H1 (cell line): Measurements from ENCODE around the gene AKR1B15. TPM values are rescaled to one million over a fixed set of nuclear protein-coding genes. Genes with fewer than 3 reads are reported as not detected.

Experiments
- CTCF ChIA-PET: fragments of 300-600 bp; sonication (Branson Sonifier 250); formaldehyde crosslinking; loops from one replicate; lab custom pipeline; 2021; ENCODE audit not compliant: partially characterized antibody; lab: Charles Lee
- POLR2A ChIA-PET: fragments of 300-600 bp; sonication (Branson Sonifier 250); formaldehyde crosslinking; loops from one replicate; lab custom pipeline; 2021; ENCODE audit warnings: inconsistent platforms; ENCODE audit not compliant: partially characterized antibody; lab: Charles Lee
- DNase-seq, 2 experiments: peaks; one replicate each; pipeline versions ENCODE4 v3.0.0 to v3.0.0-alpha.2; 2010 to 2022; ENCODE audit warnings: low spot score in 2 of 2, low read depth in 1 of 2, mixed read lengths in 1 of 2
- FAIRE-seq: peaks from 2 replicates; lab custom pipeline; 2011; peaks lifted over from hg19 to GRCh38; lab: Jason Lieb, UNC
- H2AFZ ChIP-seq: 2 replicates; pipeline ENCODE4 v1.8.1; 2012; ENCODE audit warnings: low read length, inconsistent platforms
- H2AK5ac ChIP-seq: 2 replicates; pipeline ENCODE4 v1.6.1; 2013; ENCODE audit warnings: low read depth, low read length
- H2BK120ac ChIP-seq: replicated peaks from 2 replicates; pipeline ENCODE3; 2013; ENCODE audit warnings: low read depth, low read length, inconsistent platforms
- H2BK12ac ChIP-seq: 2 replicates; pipeline ENCODE4 v1.6.1; 2013; ENCODE audit warnings: low read depth, low read length
- H2BK15ac ChIP-seq: 2 replicates; pipeline ENCODE4 v1.6.1; 2013; ENCODE audit warnings: low read length
- H2BK20ac ChIP-seq: 2 replicates; pipeline ENCODE4 v1.6.1; 2013; ENCODE audit warnings: low read length
- H2BK5ac ChIP-seq: 2 replicates; pipeline ENCODE4 v1.6.1; 2013; ENCODE audit warnings: low read depth, low read length
- H3K14ac ChIP-seq: 2 replicates; pipeline ENCODE4 v1.6.1; 2013; ENCODE audit warnings: inconsistent platforms; ENCODE audit not compliant: insufficient read length
- H3K18ac ChIP-seq: 2 replicates; pipeline ENCODE4 v1.6.1; 2013; ENCODE audit warnings: low read length; ENCODE audit errors: extremely low read depth
- H3K23ac ChIP-seq: 2 replicates; pipeline ENCODE4 v1.6.1; 2013; ENCODE audit warnings: inconsistent platforms; ENCODE audit not compliant: insufficient read length
- H3K23me2 ChIP-seq: 2 replicates; pipeline ENCODE4 v1.6.1; 2013; ENCODE audit warnings: low read depth, low read length
- H3K27ac ChIP-seq: 2 replicates; pipeline ENCODE4 v1.6.1; 2011; ENCODE audit warnings: low read depth, low read length, inconsistent platforms
- H3K27me3 ChIP-seq, 4 experiments: replicated peaks in 1 of 4; 1 replicate in 1 of 4; 2 replicates in 3 of 4; pipeline versions ENCODE4 v1.6.1 to v1.8.1; 2011 to 2013; ENCODE audit warnings: low read length in 3 of 4, mild to moderate bottlenecking in 3 of 4, inconsistent platforms in 2 of 4, mixed read lengths in 2 of 4, moderate library complexity in 1 of 4; ENCODE audit not compliant: control insufficient read depth in 3 of 4, insufficient read depth in 3 of 4; ENCODE audit errors: extremely low read depth in 1 of 4
- H3K36me3 ChIP-seq, 4 experiments: 2 replicates each; pipeline versions ENCODE4 v1.6.1 to v1.8.1; 2011 to 2013; ENCODE audit warnings: mild to moderate bottlenecking in 4 of 4, low read length in 3 of 4, moderate library complexity in 2 of 4, control low read depth in 1 of 4, inconsistent platforms in 1 of 4; ENCODE audit not compliant: insufficient read depth in 4 of 4, control insufficient read depth in 2 of 4
- H3K4ac ChIP-seq: replicated peaks from 2 replicates; pipeline ENCODE3; 2013; ENCODE audit warnings: low read length, low read depth, mixed read lengths, inconsistent platforms; ENCODE audit not compliant: insufficient read length
- H3K4me1 ChIP-seq, 4 experiments: replicated peaks in 1 of 4; 1 replicate in 1 of 4; 2 replicates in 3 of 4; pipeline versions ENCODE4 v1.6.1 to v1.8.1; 2011 to 2013; ENCODE audit warnings: low read length in 3 of 4, inconsistent platforms in 2 of 4, mixed read lengths in 1 of 4; ENCODE audit not compliant: insufficient read depth in 4 of 4, control insufficient read depth in 3 of 4
- H3K4me2 ChIP-seq, 2 experiments: 2 replicates each; pipeline versions ENCODE4 v1.6.1 to v1.8.1; 2011 to 2013; ENCODE audit warnings: low read depth in 2 of 2, low read length in 2 of 2, control low read depth in 1 of 2, inconsistent platforms in 1 of 2, mild to moderate bottlenecking in 1 of 2; ENCODE audit not compliant: insufficient read depth in 1 of 2
- H3K4me3 ChIP-seq, 4 experiments: fragments of 200-600, 300-600 bp in 1 of 4; sonication (generic), shearing (Covaris generic), sonication (Bioruptor Twin) in 1 of 4; 2 replicates each; pipeline versions ENCODE4 v1.5.1 to v1.8.1; 2011 to 2016; ENCODE audit warnings: low read length in 4 of 4, low read depth in 3 of 4, control low read depth in 2 of 4, inconsistent platforms in 2 of 4, mild to moderate bottlenecking in 2 of 4, mixed read lengths in 1 of 4, moderate library complexity in 1 of 4; ENCODE audit not compliant: insufficient read depth in 2 of 4; ENCODE audit errors: extremely low read depth in 1 of 4
- H3K56ac ChIP-seq: replicated peaks from 2 replicates; pipeline ENCODE3; 2013; ENCODE audit warnings: low read depth, mild to moderate bottlenecking, mixed read lengths, low read length, inconsistent platforms; ENCODE audit not compliant: insufficient read length
- H3K79me1 ChIP-seq: 2 replicates; pipeline ENCODE4 v1.6.1; 2013; ENCODE audit warnings: low read depth, low read length, control low read depth
- H3K79me2 ChIP-seq, 2 experiments: 2 replicates each; pipeline versions ENCODE4 v1.6.1 to v1.8.1; 2012 to 2013; ENCODE audit warnings: low read length in 2 of 2, mild to moderate bottlenecking in 2 of 2, inconsistent platforms in 1 of 2; ENCODE audit not compliant: insufficient read depth in 2 of 2, control insufficient read depth in 1 of 2
- H3K9ac ChIP-seq, 4 experiments: replicated peaks in 1 of 4; 1 replicate in 1 of 4; 2 replicates in 3 of 4; pipeline versions ENCODE4 v1.6.1 to v1.8.1; 2011 to 2013; ENCODE audit warnings: low read depth in 3 of 4, low read length in 3 of 4, control low read depth in 2 of 4, mild to moderate bottlenecking in 2 of 4, moderate library complexity in 2 of 4, inconsistent platforms in 1 of 4; ENCODE audit errors: extremely low read depth in 1 of 4
- H3K9me3 ChIP-seq, 2 experiments: 2 replicates each; pipeline versions ENCODE4 v1.6.1 to v1.8.1; 2012 to 2013; ENCODE audit warnings: mild to moderate bottlenecking in 2 of 2, moderate library complexity in 2 of 2, control low read depth in 1 of 2, inconsistent platforms in 1 of 2, low read depth in 1 of 2, low read length in 1 of 2, mixed read lengths in 1 of 2; ENCODE audit not compliant: insufficient read depth in 2 of 2
- H4K20me1 ChIP-seq, 2 experiments: replicated peaks in 1 of 2; 2 replicates each; pipeline versions ENCODE3 to v1.8.1; 2011 to 2013; ENCODE audit warnings: inconsistent platforms in 2 of 2, low read length in 2 of 2, mild to moderate bottlenecking in 1 of 2; ENCODE audit not compliant: insufficient read depth in 2 of 2, control insufficient read depth in 1 of 2
- H4K5ac ChIP-seq: 2 replicates; pipeline ENCODE4 v1.6.1; 2013; ENCODE audit warnings: low read length, low read depth, mixed read lengths, inconsistent platforms; ENCODE audit not compliant: insufficient read length
- H4K8ac ChIP-seq: 2 replicates; pipeline ENCODE4 v1.8.0; 2013; ENCODE audit warnings: mild to moderate bottlenecking, moderate library complexity, low read length, inconsistent platforms; ENCODE audit not compliant: insufficient read depth; ENCODE audit errors: extremely low read depth
- H4K91ac ChIP-seq: replicated peaks from 2 replicates; pipeline ENCODE3; 2013; ENCODE audit warnings: low read length, mixed read lengths, inconsistent platforms; ENCODE audit not compliant: insufficient read length
- BRCA1 ChIP-seq: IDR thresholded peaks from 2 replicates; pipeline ENCODE4 v1.6.1; 2012; ENCODE audit warnings: low read depth, low read length, improper control_type of control experiment
- EGR1 ChIP-seq: IDR thresholded peaks from 2 replicates; pipeline ENCODE4 v1.6.1; 2011; ENCODE audit warnings: low read depth, low read length, borderline replicate concordance
- EP300 ChIP-seq, 2 experiments: IDR thresholded peaks; 1 replicate in 1 of 2; 2 replicates in 1 of 2; pipeline ENCODE4 v1.6.1; 2011 to 2012; ENCODE audit warnings: low read depth in 2 of 2, low read length in 2 of 2, mild to moderate bottlenecking in 2 of 2, borderline replicate concordance in 1 of 2, inconsistent platforms in 1 of 2, moderate library complexity in 1 of 2
- JUN ChIP-seq: IDR thresholded peaks from 2 replicates; pipeline ENCODE4 v1.6.1; 2011; ENCODE audit warnings: low read depth, mild to moderate bottlenecking, improper control_type of control experiment, low read length
- MAFK ChIP-seq: IDR thresholded peaks from 2 replicates; pipeline ENCODE4 v1.6.1; 2012; ENCODE audit warnings: low read depth, mild to moderate bottlenecking, improper control_type of control experiment, low read length
- MAX ChIP-seq: IDR thresholded peaks from 2 replicates; pipeline ENCODE4 v1.6.1; 2012; ENCODE audit warnings: inconsistent platforms
- RBBP5 ChIP-seq: IDR thresholded peaks from 2 replicates; pipeline ENCODE4 v1.7.1; 2012; ENCODE audit warnings: low read depth, mild to moderate bottlenecking, inconsistent platforms, low read length, moderate library complexity, borderline replicate concordance
- RNF2 ChIP-seq: fragments of 200-900, 300-1000 bp; sonication (generic); IDR thresholded peaks from 2 replicates; pipeline ENCODE4 v1.7.1; 2016; ENCODE audit warnings: borderline replicate concordance, low read depth, mild to moderate bottlenecking, antibody characterized with exemption, low read length; ENCODE audit not compliant: poor library complexity, severe bottlenecking; ENCODE audit errors: missing control alignments
- SAP30 ChIP-seq: fragments of 300-600 bp; sonication (generic); IDR thresholded peaks from 2 replicates; pipeline ENCODE4 v1.7.1; 2012; ENCODE audit warnings: low read length, moderate library complexity, mild to moderate bottlenecking, inconsistent platforms; ENCODE audit not compliant: insufficient read depth, insufficient replicate concordance
- SIRT6 ChIP-seq: IDR thresholded peaks from one replicate; pipeline ENCODE4 v1.7.1; 2012; ENCODE audit warnings: low read length, inconsistent platforms
- TEAD4 ChIP-seq: IDR thresholded peaks from 2 replicates; pipeline ENCODE4 v1.6.1; 2012; ENCODE audit warnings: low read depth, low read length, inconsistent platforms, mixed read lengths
- WGBS, 2 experiments: shearing (Covaris generic) in 1 of 2; methylation state at CpG; one replicate each; pipeline versions ENCODE4 v1.1.6 to v1.1.7; 2013 to 2015; ENCODE audit warnings: low lambda C conversion rate in 2 of 2, mixed read lengths in 2 of 2, inconsistent platforms in 1 of 2, low coverage in 1 of 2, missing lambda C conversion rate in 1 of 2; ENCODE audit not compliant: insufficient replicate concordance in 2 of 2, insufficient coverage in 1 of 2, insufficient read length in 1 of 2; ENCODE audit errors: extremely low coverage in 1 of 2, missing lambda C conversion rate in 1 of 2; 5-methylcytosine and 5-hydroxymethylcytosine counted together
- polyA plus RNA-seq, 7 experiments: library from polyadenylated mRNA; depleted of rRNA in 3 of 7; stranded (reverse) in 5 of 7; unstranded in 2 of 7; fragments of >200 nt in 5 of 7; fragments of 200-250 nt in 2 of 7; gene quantifications; 1 replicate in 5 of 7; 2 replicates in 1 of 7; 4 replicates in 1 of 7; pipeline versions ENCODE4 v1.2.1 to v1.2.3, GENCODE V29; 2011 to 2013; ENCODE audit warnings: missing spikeins in 2 of 7, mixed read lengths in 2 of 7
- total RNA-seq: library from RNA; stranded (reverse); fragmentation: NEBNext Ultra II Directional; extraction: Animal tissue kit (Norgen Biotek cat#: 25700); gene quantifications from 2 replicates; pipeline ENCODE4 v1.2.1, GENCODE V29; 2021

AKR1B15 gene
- total and polyA plus RNA-seq, 2 of the 8 experiments (the other 6 are each of a cell fraction or from before 2014, with no cell fraction given) = 0.15 to 0.47 TPM

DNA sequence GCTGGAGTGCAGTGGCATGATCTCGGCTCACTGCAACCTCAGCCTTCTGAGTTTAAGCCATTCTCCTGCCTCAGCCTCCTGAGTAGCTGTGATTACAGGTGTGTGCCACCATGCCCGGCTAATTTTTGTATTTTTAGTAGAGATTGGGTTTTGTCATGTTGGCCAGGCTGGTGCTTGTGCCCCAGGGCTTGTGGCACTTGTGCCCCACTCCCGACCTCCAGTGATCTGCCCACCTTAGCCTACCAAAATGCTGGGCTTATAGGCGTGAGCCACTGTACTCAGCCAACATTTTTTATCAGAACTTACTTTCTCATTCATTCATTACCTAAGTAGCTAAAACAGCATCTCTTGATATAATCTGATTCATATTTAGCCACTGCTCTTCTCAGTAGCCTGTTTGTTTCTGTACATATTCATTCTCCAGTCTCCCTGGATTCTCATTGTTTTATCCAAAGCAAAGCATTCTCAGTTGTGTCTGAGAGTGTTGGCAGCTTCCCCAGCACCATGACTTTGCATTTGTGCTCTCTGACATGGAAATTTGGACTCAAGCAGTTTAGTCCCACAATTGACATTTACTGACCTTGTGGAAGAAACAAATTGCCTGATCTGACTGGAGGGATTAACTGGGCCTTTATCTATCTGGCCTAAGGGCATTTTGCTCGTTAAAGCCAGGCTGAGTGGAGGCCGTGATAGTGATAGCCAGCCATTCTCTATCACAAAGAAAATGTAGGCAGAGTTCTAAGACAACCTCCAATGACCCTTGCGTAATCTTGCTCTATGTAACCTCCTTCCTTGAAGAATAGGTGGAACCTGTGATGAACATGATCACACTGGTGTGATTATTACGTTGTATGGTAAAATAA is 44.9 kb downstream of the AKR1B15 start:
- DNase-seq (no peak), FAIRE-seq (no peak)
- Histone ChIP-seq H2BK5ac (no peak overlapping the region), H3K23me2 (no peaks in the 10 kb centered on the region), H3K14ac (no peak overlapping the region), H3K56ac (no peak overlapping the region), H2AFZ (no peak overlapping the region), H3K27ac (no peak overlapping the region), H3K79me2 (no peaks in the 10 kb centered on the region), H3K4me3 (no peak overlapping the region), H3K23ac (no peak overlapping the region), H2AK5ac (no peak overlapping the region), H2BK120ac (no peak overlapping the region), H3K79me1 (no peaks in the 10 kb centered on the region), H4K5ac (no peak overlapping the region), H3K36me3 (no peaks in the 10 kb centered on the region), H2BK20ac (no peak overlapping the region), H3K4me1 (no peaks in the 10 kb centered on the region), H3K4me2 (no peak overlapping the region), H3K4ac (no peak overlapping the region), H4K20me1 (no peaks in the 10 kb centered on the region), H3K18ac (no peak overlapping the region), H4K8ac (no peak overlapping the region), H3K27me3 (no peaks in the 10 kb centered on the region), H2BK15ac (no peak overlapping the region), H3K9me3 (no peaks in the 10 kb centered on the region), H3K9ac (no peak overlapping the region), H2BK12ac (no peak overlapping the region), H4K91ac (no peak overlapping the region)
- ChIA-PET POLR2A (no interaction called here), CTCF (no interaction called here)
- 80% methylated on average over 8 of the region's 8 CpGs; no CpG with 5 or more reads in 1 of the 2 experiments for WGBS, 2 experiments
- TF ChIP-seq TEAD4 (no peak), MAX (no peak), RNF2 (no peak), EGR1 (no peak), RBBP5 (no peak), BRCA1 (no peak), SAP30 (no peak), MAFK (no peak), EP300 (IDR thresholded peaks at IDR 0.05; ENCODE audit: borderline replicate concordance in 1 of 2, low read depth in 2 of 2, low read length in 2 of 2) (no peak), JUN (no peak), SIRT6 (no peak)
